Suprapubic skin (tissue), 4 donors: ENCODE data around the gene MAEA. TPM values are rescaled to one million over a fixed set of nuclear protein-coding genes. Genes with fewer than 3 reads are reported as not detected.

ENCODE experiments used
- DNase-seq, 2 donors: peaks; one replicate each; pipeline ENCODE4 v3.0.0-alpha.2; 2019; ENCODE audit warnings: low spot score in 2 of 2
- H3K27ac ChIP-seq: fragments of 200-600 bp; sonication (generic); one replicate; pipeline ENCODE4 v1.5.1; 2019
- H3K27me3 ChIP-seq: fragments of 200-600 bp; sonication (generic); one replicate; pipeline ENCODE4 v1.5.1; 2019
- H3K36me3 ChIP-seq: fragments of 200-600 bp; sonication (generic); one replicate; pipeline ENCODE4 v1.5.1; 2019
- H3K4me1 ChIP-seq: fragments of 200-600 bp; sonication (generic); one replicate; pipeline ENCODE4 v1.5.1; 2019
- H3K4me3 ChIP-seq: fragments of 200-600 bp; sonication (generic); one replicate; pipeline ENCODE4 v1.5.1; 2019; ENCODE audit warnings: mild to moderate bottlenecking
- H3K9me3 ChIP-seq: fragments of 200-600 bp; sonication (generic); one replicate; pipeline ENCODE4 v1.5.1; 2019
- EP300 ChIP-seq: sonication (generic); formaldehyde crosslinking; IDR thresholded peaks from one replicate; pipeline ENCODE4 v1.6.1; 2017; ENCODE audit warnings: antibody characterized with exemption
- POLR2A ChIP-seq, 2 donors: fragments of 450-650 bp; IDR thresholded peaks; one replicate each; pipeline ENCODE4 v1.6.1; 2017; ENCODE audit warnings: antibody characterized with exemption in 2 of 2, mild to moderate bottlenecking in 2 of 2, moderate library complexity in 2 of 2
- POLR2AphosphoS5 ChIP-seq, 3 donors: sonication (generic); formaldehyde crosslinking; IDR thresholded peaks; one replicate each; pipeline ENCODE4 v1.6.1; 2017; ENCODE audit warnings: antibody characterized with exemption in 3 of 3
- WGBS: methylation state at CpG from one replicate; pipeline ENCODE4 v1.1.5; 2018; 5-methylcytosine and 5-hydroxymethylcytosine counted together
- total RNA-seq, 4 donors: library from RNA; depleted of rRNA; stranded (reverse); fragments of >200 nt; gene quantifications; one replicate each; pipeline ENCODE4 v1.1.0, GENCODE V29; 2016
- TF ChIP-seq, protein P1 (sequence below), 2 donors: fragments of 200-600 bp in 1 of 2; fragments of 450-650 bp in 1 of 2; sonication (generic) in 1 of 2; IDR thresholded peaks; one replicate each; pipeline ENCODE4 v1.5.1; 2016 to 2019; ENCODE audit warnings: antibody characterized with exemption in 2 of 2, mild to moderate bottlenecking in 1 of 2, moderate library complexity in 1 of 2

MAEA gene
- total RNA-seq, 4 donors from 2014 or later = 58.7 to 112 (median 69.5) TPM

DNA sequence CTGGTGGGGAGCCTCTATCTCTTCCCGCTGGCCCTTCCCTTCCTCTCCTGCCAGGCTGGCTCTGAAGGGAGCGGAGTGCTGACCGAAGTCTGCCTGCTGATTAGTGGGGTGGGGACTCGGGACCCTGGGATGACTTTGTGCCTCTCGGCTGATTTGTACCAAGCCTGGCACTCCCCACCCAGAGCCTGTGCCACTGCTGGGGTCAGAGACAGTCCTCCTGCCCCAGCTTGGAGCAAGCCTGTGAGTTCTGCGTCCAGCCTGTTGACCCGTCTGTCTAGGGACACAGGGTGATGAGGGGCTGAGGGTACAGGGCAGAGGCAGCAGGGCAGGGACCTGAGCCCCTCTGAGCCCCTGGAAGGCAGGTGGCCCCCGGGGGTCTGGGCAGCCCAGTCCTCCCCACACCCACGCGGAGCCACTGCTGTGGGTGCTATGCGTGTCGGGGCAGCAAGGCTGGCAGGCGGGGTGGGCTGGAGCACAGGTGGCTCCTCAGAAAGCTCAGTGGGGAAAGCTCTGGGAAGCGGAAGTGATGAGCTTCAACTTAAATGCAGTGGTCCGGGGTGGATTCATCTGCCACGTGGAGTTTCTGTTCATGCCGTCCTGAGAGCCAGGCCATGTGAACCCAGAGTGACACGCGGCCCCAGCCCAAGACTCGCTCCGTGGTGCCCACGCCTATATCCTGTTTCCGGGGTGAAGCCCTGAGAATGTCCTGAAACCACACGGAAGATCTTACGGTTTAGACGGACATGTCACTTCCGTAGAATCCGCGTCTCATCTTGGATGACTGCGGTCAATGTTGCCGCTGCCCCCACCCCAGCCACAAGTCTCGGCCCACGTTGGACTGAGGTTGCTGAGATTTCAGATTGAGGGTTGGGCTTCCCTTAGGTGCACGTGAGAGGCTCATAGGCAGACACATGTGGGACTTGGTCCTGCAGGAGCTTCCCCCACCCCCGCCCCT lies 36.3 kb downstream of the MAEA start:
- 89% methylated on average over 23 of the region's 35 CpGs for WGBS
- Histone ChIP-seq H3K4me1 (peaks cover 9% of the 10 kb centered on the region), H3K27me3 (no peaks in the 10 kb centered on the region), H3K27ac (no peak overlapping the region), H3K36me3 (peaks cover 68% of the 10 kb centered on the region), H3K4me3 (no peak overlapping the region), H3K9me3 (no peaks in the 10 kb centered on the region)
- DNase-seq = no peak
- no peak for TF ChIP-seq POLR2A (IDR thresholded peaks at IDR 0.05)
- TF ChIP-seq POLR2AphosphoS5 (IDR thresholded peaks at IDR 0.05) = no peak
- TF ChIP-seq, protein P1, sequence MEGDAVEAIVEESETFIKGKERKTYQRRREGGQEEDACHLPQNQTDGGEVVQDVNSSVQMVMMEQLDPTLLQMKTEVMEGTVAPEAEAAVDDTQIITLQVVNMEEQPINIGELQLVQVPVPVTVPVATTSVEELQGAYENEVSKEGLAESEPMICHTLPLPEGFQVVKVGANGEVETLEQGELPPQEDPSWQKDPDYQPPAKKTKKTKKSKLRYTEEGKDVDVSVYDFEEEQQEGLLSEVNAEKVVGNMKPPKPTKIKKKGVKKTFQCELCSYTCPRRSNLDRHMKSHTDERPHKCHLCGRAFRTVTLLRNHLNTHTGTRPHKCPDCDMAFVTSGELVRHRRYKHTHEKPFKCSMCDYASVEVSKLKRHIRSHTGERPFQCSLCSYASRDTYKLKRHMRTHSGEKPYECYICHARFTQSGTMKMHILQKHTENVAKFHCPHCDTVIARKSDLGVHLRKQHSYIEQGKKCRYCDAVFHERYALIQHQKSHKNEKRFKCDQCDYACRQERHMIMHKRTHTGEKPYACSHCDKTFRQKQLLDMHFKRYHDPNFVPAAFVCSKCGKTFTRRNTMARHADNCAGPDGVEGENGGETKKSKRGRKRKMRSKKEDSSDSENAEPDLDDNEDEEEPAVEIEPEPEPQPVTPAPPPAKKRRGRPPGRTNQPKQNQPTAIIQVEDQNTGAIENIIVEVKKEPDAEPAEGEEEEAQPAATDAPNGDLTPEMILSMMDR (IDR thresholded peaks at IDR 0.05) = no peak
- TF ChIP-seq EP300 = no peak

DNA sequence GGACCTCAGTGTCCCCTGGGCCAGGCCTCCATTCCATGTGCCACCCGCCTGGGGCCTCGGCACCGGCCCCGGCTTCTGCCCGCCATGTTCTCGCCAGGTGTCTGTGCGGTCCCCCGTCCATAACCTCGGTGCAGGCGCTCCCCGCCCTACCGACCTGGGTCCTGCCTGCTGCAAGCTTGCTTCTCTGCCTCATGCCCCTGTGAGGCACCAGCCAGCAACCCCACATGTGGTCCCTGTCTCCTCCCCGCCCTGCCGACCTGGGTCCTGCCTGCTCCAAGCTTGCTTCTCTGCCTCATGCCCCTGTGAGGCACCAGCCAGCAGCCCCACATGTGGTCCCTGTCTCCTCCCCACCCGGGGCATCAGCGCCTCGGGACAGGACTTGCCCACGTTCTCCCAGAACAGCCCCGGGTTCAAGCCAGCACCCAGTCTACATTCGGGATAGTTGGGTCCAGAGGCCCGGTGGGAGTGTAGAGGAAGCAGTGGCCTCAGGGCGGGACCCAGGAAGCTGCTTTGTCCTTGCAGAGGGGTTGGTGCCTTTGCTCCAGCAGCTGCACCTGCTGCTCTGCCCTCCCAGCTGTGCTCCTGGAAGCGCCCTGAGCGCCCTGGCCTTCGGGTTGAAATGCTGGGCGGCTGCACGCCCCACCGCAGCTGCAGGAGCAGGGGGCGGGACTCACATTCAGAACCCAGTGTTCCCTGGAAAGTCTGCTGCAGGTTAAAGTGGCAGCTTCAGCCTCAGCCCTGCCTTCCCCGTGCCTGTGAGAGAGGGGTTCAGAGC lies 37.2 kb downstream of the MAEA start:
- 97% methylated on average over 25 of the region's 30 CpGs for WGBS
- no peaks in the 10 kb centered on the region for H3K9me3 ChIP-seq
- no peak for DNase-seq
- no peaks in the 10 kb centered on the region for H3K27me3 ChIP-seq
- TF ChIP-seq, protein P1 (IDR thresholded peaks at IDR 0.05) = no peak
- TF ChIP-seq POLR2A (IDR thresholded peaks at IDR 0.05) (no peak), EP300 (no peak), POLR2AphosphoS5 (IDR thresholded peaks at IDR 0.05) (no peak)
- H3K4me3 ChIP-seq = no peak overlapping the region
- H3K4me1 ChIP-seq = peaks cover 19% of the 10 kb centered on the region
- H3K36me3 ChIP-seq = peaks cover 66% of the 10 kb centered on the region
- H3K27ac ChIP-seq = no peak overlapping the region

DNA sequence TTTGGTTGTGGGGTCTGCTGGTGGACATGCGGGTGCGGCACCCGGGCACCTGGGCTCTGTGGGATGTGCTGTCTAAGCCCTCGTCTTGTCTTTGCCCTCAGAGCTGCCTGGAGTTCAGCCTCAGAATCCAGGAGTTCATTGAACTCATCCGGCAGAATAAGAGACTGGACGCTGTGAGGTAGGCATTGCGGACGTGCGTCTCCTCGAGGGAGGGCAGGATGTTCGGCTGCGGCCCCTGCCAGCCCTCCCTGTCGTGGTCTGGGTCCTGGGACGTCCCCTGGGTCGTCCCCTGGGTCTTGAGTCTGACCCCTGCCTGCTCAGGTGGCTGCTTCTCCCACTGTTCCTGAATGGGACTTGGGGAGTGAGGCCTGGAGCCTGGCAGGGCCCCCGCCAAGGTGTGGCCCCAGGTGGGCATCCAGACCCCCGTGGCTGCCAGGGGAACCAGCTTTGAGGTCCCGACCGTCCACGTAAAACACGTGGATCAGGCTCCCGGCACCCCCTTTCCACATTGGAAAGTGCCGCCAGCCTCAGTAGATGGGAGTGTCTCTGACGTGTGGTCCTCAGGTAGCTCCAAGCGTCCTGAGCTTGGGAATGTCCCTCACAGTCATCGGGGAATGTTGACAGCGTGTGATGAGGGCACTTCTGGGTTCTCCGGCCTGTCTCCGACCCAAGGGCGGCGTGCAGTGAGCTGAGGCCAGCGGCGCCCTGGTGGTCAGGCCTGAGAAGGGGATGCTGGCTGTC lies 38.0 kb downstream of the MAEA start:
- Histone ChIP-seq H3K9me3 (no peaks in the 10 kb centered on the region), H3K27ac (no peak overlapping the region), H3K36me3 (peaks cover 61% of the 10 kb centered on the region), H3K4me1 (peaks cover 27% of the 10 kb centered on the region), H3K4me3 (no peak overlapping the region), H3K27me3 (no peaks in the 10 kb centered on the region)
- WGBS = no CpG with 5 or more reads among the region's 33 CpGs
- DNase-seq = no peak
- TF ChIP-seq POLR2AphosphoS5 (IDR thresholded peaks at IDR 0.05) (no peak), POLR2A (IDR thresholded peaks at IDR 0.05) (no peak), EP300 (no peak)
- TF ChIP-seq, protein P1 (IDR thresholded peaks at IDR 0.05) = no peak

DNA sequence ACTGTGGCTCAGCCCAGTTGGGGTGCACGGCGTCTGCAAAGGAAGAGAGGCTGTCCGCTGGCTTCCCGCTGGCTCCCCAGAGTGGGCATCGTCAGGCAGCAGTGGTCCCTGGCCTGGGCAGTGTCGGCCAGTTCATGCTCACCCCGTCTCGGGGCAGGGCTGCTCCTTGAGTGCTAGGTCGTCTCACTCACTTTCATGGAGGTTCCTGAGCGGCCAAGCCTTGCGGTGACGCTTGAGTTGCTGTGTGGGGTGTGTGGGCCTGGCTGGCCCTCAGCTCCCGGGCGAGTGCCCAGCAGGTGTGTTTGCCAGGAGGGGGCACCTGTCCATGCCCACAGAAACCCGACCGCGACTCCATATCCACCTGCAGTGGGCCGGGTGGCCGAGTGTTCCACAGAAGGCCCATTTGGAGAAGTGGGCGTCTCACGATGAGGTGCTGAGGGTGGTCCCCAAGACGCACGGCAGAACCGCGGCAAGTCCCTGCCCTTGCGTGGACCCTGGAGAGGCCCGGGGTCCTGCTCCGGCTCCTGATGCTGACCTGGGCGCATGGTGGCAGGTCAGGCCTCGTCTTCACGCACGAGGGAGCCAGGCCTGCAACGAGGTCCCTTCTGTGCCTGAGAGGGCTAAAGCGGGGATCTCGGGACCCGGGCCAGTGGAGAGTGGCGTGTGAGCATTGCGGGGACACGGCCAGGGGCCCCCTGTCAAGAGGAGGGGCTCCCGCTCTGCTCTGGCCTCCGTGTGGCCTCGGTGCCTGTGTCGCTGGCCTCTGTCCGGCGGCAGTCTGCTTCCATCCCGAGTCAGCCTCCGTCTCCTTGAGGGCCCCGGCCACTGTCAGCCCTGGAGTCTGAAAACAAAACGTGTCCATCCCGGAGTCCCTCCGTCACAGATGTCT lies 38.8 kb downstream of the MAEA start:
- Histone ChIP-seq H3K4me1 (peaks cover 31% of the 10 kb centered on the region), H3K4me3 (no peak overlapping the region), H3K27me3 (no peaks in the 10 kb centered on the region), H3K9me3 (no peaks in the 10 kb centered on the region), H3K27ac (no peak overlapping the region), H3K36me3 (peaks cover 65% of the 10 kb centered on the region)
- TF ChIP-seq, protein P1 (IDR thresholded peaks at IDR 0.05) = no peak
- TF ChIP-seq POLR2A (IDR thresholded peaks at IDR 0.05) = no peak
- no peak for TF ChIP-seq POLR2AphosphoS5 (IDR thresholded peaks at IDR 0.05)
- WGBS = 91% methylated on average over 17 of the region's 51 CpGs
- DNase-seq = peak in 1 of 2 donors; percentile 61
